NCI-H69 (cell line): ENCODE measurements around the gene RASEF.
"Not testable (repeated sequence)": the region's sequence is repeated elsewhere in the genome, so short reads cannot be mapped to it uniquely, and the experiment has no call there.

Experiments used
- DNase-seq: peaks from one replicate; lab custom pipeline; 2025; lab: John Stamatoyannopoulos, UW

The RASEF gene

DNA sequence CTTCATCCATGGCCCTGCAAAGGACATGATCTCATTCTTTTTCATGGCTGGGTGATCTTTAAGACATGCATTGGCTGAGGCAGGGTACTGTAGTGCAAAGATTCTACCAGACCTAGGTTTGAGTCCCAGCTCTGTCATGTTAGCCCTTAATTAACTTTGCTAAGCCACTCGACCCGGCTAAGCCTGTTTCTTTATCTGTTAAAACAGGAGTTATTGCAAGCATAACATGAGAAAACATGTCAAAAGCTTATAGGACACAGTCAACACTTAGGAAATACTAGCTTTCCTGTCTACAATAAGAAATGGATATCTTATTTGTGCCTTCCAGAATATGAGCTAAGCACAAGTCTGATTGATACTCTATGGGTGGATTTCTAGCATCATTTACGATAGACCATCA lies 92.6 kb downstream of the RASEF start:
- no peak for DNase-seq

DNA sequence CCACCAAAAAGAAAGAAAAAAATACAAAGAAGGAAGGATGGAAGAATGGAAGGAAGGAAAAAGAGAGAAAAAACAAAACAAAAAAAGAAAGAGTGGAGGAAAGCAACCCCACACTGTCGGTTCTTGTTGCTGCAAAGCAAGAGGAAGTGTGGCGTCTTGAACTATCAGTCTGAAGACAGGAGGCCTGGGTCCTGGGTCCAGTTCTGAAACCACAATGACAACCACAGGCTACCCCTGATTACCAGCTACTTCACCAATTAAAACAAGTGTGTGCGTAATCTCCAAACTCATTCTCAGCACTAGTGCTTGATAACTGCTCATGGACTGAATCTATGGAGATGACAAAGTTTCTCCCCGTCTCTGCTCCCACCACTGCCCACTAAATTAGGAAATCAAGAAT lies 93.7 kb downstream of the RASEF start:
- no peak for DNase-seq

DNA sequence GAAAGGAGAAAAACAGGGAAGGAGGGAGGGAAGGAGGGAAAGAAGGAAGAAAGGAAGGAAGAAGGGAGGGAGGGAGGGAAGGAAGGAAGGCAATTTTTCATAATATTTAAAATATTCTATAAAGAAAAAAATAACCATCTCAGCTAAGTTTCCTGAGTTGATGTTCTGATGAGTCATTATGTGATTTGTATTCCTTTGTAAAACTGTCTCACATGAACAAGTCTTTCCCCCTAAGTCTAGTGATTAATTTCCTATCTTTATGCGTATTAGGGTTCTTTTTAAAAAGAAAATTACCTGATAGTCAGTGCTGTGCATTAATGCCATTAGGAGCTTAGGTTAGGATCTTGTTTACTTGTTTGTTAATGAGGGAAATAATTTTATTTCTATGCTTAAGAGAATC lies 94.1 kb downstream of the RASEF start:
- no peak for DNase-seq

DNA sequence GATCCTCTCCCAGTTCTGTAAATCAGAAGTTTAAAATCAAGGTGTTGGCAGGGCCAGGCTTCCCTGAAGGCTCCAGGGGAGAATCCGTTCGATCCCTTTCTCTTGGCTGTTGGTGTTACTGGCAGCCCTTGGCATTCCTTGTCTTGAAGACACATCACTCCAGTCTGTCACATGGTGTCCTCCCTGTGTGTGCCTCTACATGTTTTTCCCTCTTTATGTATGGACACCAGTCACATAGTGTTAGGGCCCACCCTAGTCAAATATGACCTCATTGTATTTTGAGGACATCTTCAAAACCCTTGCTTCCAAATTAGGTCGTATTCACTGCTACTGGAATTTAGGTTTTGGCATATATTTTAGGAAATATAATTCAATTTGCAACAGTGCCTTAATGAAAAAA lies 94.6 kb downstream of the RASEF start:
- DNase-seq: no peak

DNA sequence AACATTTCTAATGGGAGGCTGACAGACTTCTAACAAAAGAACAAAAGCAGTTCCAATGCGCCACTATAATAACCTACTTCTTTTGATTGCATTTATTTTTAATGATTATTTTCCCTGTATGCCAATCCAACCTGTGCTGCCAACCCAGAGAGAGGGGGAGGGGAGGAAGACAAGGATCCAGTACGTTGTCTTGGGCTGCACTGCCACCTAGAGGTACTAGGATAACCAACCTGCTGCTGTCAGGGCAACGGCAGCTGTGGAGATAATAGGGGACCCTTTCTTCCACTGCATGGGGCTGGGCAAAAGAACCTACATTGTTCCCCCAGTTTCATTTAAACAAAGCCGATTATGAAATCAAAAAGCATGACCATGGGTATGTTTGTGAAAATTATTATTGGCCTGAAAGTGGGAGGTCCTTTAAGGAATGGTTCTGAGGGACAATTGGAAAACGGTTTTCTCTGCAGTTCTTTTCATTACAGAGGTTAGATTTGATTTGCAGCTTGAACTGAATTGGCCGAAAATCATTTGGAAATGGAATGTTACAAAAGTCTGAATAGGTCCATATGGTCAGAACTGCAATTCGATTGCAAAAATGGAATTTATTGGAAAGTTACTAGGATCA lies 101.3 kb downstream of the RASEF start:
- peak; percentile 97 for DNase-seq

DNA sequence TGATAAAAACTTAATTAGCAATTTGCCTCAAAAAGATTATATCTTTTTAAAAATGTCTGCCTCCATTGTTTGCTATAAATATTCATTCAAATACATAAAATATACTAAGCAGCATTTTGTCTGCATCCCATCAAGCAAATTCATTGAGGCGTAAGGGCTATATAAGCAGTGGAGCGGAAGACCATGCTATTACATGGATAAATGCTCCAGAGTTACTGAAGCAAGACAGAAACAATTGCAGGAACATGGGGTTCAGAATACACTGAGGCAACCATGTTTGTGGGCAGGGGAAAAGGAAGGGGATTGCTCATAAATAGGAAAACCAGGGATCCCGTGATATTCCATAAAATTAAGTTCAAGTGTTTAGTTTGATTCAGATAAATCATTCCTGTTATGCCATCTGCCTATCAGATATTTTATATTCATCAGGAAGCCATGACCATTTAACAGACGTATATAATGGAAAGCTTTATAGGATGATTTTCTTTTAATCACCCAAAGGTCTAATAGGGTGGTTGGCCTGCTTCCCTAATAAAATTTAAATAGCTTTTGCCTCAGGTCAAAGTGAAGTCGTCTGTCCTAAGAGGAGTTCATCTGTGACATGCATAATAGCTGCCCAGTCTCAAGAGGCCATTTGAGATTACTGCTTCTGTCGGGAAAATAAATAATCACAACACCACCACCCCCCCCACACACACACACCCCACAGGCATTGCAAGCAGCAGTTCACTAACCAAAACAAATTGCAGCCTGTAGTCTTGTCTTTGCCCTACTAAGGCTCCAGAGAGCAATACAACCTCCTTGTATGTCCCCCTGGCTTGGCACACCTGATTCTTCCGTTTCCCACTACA lies 105.2 kb downstream of the RASEF start:
- DNase-seq: peak; percentile 90

DNA sequence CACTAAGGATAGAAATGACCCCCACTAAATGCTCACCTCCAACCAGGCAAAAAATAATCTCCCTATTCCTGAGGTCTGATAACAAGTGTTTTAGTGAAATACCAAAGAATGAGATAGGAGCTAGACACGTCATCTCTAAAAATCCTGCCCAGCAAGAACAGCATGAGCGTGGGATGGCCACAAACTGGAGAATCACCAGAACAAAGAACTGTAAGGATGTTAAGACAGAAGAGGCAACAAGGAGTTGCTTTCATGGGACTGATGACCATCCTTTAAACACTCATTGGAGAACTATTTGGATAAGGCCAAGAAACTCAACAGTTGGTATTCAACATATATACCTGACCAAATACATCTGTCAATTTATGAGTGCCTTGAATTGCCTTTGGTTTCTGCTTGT lies 113.7 kb downstream of the RASEF start:
- DNase-seq: no peak

DNA sequence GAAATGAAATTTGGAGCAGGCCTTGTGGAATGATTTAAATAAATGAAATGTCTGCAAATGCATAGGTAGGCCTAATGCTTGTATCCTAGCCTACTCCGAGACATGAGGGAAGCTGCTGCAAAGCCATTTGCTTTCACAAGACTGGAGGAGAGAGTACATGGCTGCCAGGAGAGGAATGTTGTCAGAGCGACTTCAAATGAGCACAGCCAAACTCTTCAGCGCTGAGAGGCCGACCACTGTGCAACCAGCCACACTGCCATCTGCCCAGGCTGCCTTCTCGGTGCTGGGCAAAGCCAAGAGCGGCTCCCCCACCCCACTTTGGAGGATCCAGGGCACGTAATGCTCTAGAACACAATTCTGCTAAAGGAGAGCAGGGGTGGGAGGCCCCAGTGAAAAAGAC lies 122.6 kb downstream of the RASEF start:
- DNase-seq: no peak

DNA sequence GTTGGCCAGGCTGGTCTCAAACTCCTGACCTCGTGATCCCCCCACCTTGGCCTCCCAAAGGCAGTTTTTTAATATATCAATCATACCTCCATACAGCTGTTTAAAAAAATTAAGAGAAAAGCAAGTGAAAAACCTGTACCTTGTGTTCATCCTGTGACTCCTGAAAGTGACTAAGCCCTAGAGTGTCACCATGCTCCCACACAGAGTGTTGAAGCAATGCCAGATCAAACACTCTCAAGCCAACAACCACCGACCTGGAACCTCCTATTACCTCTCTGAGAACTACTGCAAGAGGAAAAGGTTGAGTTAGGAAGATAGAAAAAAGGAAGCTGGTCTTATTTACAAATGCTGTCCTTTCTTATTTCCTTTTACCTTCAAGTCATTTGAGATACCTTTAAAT lies 123.5 kb downstream of the RASEF start:
- DNase-seq: peak; percentile 83

DNA sequence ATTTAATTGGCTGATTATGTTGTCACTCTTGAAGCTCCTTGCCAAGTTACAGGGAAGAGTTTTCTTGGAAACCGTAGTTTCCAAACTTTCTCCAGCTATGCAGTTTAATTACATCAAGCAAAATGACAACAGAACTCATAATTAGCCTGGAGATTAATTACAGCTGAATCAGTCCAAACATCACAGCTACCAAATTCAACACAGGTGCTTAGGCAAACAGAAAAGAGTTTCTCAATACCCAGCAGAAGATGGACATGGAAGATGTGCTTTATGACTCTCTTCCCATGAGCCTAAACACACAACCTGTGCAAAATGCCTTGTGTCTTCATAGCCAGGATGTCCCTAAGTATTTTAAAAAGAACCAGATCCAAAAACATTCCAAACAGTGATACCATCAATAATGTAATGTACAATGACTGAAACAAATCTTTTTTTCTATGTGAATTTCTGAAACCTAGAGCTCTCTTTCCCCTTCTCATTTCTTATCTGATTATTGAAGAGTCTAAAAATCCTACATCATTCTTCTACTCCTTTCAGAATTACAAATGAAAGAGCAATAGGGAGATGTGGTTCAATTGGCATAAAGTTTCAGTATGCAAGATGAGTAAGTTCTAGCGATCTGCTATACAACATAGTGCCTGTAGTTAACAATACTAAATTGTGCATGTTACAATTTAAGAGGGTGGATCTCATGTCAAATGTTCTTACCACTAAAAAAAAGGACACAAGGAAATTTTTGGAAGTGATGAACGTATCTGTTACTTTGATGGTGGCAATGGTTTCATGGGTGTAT lies 124.3 kb downstream of the RASEF start:
- DNase-seq: peak; percentile 81

DNA sequence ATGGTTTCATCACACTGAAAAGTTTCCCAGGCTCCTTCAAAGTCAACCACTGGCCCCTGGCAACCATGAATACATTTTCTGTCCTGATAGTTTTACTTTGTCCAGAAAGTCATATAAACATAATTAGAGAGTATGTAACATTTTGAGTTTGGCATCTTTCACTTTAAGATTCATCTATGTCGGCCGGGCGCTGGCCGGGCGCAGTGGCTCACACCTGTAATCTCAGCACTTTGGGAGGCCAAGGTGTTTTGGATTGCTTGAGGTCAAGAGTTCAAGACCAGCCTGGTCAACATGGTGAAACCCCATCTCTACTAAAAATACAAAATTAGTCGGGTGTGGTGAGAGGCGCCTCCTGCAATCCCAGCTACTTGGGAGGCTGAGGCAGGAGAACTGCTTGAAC lies 126.4 kb downstream of the RASEF start:
- DNase-seq: not testable (repeated sequence)

DNA sequence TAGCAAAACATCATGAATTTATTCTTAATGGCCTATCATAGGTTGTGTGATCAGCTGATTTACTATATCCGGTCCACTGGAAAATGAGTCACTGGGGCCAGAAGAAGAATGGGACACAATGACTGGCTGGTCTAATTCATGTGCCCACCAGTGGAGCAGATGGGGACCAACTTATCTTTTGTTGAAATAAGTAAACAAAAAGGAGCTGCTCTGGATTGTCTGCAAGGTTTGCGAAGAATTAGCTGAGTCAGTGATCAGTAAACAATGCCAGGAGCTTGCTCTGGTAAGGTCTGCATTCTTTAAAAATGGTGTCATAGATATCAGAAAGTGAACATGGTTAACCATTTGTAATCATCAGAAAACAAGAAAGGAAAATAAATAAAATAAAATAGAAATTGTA lies 128.0 kb downstream of the RASEF start:
- peak; percentile 95 for DNase-seq

DNA sequence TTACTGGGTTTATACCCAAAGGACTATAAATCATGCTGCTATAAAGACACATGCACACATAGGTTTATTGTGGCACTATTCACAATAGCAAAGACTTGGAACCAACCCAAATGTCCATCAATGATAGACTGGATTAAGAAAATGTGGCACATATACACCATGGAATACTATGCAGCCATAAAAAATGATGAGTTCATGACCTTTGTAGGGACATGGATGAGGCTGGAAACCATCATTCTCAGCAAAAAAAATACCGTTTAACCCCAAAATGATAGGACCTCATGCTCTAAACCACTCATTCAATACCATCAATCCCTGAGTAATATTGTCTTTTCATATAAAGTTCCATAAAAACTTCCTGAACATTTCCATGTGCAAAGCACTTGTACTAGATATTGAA lies 128.9 kb downstream of the RASEF start:
- not testable (repeated sequence) for DNase-seq

DNA sequence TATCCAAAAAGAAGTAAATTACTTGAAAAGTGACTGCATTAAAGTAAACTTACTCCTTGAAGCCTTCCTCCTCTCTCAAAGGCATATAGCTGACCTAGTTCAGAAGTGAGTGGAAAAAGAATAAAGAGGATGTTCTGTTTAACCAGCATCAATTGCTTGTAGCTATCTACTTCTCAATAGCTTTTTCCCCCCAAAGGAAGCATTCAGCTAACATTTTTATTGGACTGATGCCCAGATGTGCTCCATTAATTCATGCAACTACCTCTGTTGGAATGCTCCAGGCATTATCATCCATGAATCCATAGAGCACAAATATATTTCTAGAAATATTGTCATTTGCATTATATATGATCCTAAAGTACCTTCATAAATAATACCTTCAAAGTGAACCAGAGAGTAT lies 132.8 kb downstream of the RASEF start:
- peak; percentile 70 for DNase-seq
